GM19397 (cell line): ENCODE data around the gene KLF18.
"Not testable (repeated sequence)": the region's sequence is repeated elsewhere in the genome, so short reads cannot be mapped to it uniquely, and the experiment has no call there.

Source experiments
- ATAC-seq: cut with Tn5 transposase; IDR thresholded peaks from one replicate; pipeline ENCODE4 v1.9.1; 2021; ENCODE audit warnings: mild to moderate bottlenecking, moderate library complexity; ENCODE audit not compliant: unreplicated experiment

KLF18 gene

DNA sequence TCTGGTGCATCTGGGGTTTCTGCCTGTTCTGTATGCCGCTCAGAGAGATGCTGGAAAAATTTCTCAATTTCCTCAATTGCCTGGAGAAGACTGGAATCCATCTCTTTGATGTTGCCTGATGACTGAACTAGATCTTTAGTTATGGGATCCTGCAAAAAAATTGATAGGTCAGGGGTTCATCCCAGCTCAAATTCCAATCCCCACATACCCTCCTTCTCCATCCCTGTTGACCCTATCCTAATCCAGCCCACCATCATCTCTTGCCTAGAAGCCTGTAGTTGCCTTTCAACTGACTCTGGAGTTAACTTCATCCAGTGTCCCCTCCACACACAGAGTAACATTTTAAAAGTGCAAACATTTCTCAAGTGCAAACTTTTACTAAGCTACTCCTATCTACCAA lies at the start of gene KLF18:
Gene KLF18, minus strand, starts transcription at position 101 of the 400 bp plus-strand sequence. Its CDS starts 0 bp downstream, at position 101.
- no peak for ATAC-seq

DNA sequence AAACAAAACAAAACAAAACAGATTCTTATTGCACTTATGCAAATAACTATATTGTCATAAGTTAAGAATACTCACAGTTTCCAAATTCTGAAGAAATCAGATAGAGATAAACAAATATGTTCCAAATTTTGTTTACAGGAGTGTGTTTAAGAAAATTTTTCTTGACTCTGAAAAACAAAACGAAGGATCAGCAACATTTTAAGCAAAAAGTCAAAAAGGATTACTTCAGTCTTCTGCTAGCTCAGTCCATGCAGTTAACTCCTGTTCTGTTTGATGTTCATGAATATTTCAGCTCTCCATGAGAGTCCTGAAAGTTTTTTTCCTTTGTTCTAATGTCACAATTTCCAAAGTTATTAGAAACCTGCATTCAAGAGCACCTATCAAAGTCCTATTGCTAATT lies 33.2 kb upstream of the KLF18 start:
- ATAC-seq = no peak

DNA sequence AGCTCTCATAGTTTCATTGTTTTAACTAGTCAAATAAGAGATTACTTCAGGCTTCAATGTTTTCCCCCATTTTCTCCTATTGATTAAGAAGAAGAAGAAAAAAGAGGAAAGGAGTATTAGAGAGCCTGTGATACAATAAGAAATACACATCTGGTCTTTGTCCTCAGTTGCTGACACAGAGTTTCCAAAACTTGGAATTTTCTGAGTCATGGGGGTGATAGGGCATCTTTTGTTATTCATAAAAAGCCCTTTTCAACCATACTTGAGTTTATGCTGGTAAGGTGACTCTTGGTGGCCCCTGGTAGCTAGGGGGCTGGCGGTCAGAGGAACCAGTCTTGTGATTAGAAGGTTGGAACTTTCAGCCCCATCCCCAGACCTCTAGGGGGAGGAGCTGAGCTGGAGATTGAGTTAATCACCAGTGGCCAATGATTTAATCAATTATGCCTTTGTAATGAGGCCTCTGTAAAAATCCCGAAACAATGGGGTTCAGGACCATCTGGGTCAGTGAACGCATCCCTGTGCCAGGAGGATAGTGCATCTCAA lies 28.9 kb upstream of the KLF18 start:
- ATAC-seq = no peak

DNA sequence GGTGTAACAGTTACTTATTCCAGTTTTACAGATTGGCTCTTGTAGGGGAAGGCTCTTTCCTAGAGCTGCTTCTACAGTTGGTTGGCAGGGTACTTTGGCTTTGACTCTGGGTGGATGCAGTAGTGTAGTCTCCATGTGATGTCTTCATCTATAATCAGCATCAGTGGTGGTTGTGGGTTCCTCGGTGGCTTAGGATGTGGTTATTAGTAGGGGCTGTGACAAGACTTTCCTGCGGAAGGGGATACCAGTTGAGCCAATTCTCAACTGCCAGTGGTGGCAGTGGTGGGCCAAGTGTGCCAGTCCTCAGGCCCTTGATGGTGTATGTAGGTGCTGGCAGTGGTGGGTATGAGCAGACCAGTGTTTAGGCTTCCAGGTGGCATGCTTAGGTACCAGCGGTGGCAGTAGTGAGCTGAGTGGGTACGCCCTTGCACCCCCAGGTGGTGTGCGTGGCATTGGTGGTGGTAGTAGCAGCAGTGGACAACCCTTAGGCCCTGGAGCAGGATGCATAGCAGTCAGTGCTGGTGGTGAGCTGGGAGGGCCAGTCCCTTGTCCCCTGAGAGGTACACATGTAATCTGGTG lies 27.2 kb upstream of the KLF18 start:
- ATAC-seq = no peak

DNA sequence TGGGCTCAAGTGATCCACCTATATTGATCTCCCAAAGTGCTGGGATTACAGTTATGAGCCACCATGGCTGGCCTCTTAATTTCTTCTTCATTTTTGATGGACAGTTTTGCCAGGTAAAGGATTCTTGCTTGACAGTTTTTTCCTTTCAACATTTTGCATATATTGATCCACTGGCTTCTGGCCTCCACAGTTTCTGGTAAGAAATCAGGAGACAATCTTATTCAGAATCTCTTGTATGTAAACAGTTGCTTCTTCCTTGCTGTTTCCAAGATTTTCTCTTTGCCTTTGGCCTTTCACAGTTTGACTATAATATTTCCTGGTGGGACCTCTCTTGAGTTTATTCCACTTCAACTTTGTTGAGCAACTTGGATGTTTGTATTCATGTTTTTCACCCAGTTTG lies 20.1 kb upstream of the KLF18 start:
- no peak for ATAC-seq

DNA sequence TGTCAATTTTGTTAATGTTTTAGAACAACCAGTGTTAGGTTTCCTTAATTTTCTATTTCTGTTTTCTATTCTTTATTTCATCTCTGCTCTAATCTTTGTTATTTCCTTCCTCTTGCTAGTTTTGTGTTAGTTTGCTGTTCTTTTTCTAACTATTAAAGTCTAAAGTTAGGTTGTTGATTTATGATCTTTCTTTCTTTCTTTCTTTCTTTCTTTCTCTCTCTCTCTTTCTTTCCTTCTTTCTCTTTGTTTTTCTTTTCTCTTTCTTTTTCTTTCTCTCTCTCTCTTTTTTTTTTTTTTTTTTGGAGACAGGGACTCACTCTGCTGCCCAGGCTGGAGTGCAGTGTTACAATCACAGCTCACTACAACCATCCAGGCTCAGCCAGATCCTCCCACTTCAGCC lies 17.4 kb upstream of the KLF18 start:
- ATAC-seq = no peak

DNA sequence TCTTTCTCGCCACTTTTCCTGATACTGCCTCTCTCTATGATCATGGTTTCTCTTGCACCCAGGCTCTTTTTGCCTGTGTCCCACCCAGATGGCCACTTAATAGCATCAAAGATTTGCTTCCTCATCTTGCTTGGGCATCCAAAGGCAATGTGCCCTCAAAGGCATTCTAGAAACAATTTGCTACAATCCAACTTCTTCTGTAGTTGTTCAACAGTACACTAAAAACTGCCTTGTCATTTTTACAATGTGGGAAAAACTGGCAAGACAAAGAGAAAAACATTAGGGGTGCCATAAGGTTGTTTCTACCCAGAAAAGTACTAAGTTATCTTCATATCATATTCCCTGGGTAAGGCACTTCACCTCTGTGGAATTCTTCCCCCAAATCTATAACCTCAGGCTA lies 16.5 kb upstream of the KLF18 start:
- no peak for ATAC-seq

DNA sequence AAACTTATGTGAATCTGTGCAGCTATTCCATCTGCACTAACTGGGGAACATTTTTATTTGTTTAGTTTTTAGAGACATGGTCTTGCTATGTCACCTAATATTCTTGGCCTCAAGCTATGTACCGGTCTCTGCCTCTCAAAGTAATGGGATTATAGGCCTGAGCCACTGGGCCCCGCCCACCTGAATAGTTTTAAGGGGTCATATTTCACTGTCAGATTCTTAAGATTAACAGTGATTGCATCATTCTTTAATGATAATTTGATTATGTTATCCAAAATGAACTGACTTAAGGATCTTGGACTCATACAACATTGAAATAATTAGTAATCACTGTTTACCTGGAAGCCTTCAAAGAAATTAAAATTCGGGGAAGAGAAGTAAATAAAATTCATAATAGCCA lies 12.6 kb upstream of the KLF18 start:
- no peak for ATAC-seq

DNA sequence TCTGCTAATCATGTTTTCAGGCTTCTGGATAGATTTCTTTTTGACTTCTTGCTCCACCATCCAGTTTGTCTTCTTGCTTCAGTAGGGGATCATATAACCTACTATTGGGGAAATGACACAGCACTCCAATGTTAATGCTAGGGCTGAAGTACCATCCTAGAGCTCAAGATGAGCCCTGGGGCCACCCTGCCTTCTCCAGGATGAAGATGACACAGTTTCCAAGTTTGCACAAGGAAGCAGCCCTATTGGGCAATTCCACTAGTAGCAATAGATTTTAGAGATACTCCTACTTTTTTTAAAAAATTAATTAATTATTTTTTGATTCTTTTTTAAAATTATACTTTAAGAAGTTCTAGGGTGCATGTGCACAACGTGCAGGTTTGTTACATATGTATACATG lies 11.3 kb upstream of the KLF18 start:
- ATAC-seq = no peak

DNA sequence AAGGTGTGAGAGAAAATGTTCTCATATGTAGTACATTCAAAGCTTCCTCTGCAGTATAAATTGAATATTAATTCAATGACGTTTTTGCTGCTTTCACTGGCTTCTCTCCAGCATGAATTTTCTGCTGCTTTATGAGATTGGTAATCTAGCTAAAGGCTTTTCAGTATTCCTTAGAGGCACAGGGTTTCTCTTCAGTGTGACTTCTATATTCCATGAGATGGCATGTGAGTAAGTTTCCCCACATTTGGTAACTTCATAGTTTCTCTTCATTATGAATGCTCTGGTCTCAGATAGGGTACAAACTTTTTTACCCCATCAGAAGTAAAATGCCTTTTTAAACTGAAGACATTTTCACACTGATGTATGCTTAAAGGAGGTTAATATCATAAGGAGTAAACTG lies 10.4 kb upstream of the KLF18 start:
- ATAC-seq = no peak

DNA sequence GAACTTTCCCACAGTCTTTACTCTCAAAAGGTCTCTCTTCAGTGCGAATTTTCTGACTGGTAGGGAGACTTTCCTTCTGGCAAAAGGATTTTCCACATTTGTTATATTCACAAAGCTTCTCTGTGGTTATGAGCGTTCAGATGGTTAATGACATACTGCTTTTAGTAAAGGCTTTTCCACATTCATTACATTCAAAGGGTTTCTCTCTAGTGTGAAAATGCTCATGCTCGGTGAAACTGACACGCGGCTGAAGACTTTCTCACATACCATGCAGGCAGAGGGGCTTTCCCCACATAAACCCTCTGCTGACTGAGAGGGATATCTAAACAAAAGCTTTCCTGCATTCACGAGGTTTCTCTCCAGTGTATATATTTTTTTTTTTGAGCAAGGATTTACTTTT lies 9.9 kb upstream of the KLF18 start:
- no peak for ATAC-seq

DNA sequence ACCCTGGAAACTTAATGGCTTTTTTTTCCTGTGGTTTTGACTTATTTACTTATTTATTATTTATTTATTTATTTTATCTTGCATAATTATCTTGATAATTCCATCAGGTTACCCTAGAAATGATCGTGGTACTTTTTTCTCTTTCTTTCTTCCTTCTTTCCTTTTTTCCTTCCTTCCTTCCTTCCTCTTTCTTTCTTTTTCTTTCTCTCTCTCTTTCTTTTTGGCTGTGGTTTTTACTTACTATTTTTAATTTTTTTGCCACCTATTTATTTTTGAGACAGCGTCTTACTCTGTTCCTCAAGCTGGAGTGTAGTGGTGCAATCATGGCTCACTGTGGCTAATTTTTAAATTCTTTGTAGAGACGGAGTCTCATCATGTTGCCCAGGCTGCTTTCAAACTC lies 6.2 kb upstream of the KLF18 start:
- no peak for ATAC-seq

DNA sequence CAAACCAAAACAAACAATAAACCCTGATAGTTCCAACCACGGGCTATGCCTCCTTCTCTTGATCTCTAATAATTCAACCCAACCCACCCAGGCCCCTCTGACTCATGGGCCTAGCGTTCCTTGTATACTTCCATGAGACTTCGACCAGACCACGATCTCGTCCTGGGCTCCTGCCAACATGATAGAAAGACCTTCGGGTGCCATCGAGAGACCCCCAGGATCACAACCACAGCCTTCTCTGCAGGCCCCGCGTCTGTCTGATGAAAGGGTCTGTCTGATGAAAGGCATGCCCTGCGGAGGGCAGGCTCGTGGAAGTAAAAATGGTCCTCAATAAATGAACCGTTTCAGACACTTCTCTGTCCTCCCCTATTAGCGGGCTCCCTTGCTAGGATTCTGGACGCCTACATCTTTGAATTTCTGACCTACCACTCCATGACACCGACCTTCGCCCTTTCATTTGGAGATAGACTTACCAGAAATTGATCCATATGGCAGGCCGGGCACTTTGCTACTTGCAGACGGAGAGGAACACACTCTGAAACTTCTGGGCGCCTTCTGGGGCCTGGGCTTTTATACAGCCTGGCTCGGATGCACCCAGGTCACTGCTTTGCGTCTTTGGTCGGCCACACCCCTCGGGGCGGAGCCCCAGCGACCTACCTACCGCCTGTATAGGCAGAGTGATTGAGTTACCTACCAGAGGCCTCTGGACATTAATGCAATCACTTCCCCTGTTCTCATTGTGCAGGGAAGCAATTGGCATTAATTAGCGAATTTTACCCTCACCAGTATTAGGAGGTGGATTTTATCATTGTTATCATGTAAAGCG lies 5.3 kb upstream of the KLF18 start:
- ATAC-seq = no peak

DNA sequence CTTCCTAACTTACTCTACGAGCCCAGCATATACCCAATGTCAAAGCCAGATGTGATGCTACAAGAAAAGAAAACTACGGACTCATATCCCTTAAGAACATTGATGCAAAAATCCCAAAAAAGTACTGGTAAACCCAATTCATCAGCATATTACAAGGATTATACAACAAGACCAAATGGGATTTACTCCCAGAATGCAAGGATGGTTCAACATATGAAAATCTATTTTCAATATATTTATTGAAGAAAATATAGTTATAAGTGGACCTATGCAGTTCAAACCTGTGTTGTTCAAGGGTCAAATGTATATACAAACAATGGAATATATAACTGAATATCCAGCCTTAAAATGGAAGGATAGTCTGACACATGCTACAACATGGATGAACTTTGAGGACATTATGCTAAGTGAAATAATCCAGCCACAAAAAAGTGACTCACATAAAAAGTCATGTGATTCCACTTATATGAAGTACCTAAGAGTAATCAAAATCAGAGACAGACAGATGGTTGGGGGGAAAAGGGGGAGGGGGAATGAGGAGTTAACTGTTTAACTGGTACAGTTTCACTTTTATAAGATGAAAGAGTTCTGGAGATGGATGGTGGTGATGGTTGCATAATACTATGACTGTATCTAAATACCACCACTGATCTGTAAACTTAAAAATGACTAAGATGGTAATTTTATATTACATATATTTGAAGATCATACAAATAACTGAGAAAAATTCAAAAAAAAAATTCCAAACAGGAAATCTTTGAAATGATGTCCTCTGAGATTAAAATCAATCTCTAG lies 3.7 kb upstream of the KLF18 start:
- ATAC-seq = no peak

DNA sequence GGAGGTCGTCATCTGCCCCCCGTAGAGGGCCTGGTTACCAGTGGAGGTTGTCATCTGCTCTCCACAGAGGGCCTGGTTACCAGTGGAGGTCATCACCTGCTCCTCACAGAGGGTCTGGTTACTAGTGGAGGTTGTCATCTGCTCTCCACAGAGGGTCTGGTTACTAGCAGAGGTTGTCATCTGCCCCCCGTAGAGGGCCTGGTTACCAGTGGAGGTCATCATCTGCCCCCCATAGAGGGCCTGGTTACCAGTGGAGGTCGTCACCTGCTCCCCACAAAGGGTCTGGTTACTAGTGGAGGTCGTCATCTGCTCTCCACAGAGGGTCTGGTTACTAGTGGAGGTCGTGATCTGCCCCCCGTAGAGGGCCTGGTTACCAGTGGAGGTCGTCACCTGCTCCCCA lies 1.9 kb downstream of the KLF18 start:
- not testable (repeated sequence) for ATAC-seq

DNA sequence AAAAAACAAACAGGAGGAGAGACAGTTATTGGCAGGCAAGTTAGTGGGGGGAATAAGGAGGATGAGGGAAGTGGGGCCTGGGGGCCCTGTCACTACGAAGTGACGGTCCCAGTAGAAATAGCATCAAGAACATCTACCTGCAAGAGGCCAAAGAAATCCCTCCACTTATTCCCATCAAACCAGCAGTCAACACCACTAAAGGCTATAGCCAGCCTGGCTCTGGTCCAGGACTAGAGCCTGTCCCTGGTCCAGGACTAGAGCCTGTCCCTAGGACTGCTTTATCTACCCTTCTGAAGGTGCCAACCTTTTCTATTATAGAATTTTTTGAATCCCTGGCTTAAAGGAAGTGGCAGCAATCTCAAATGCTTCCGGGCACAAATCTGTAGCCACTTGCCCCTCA lies 3.2 kb downstream of the KLF18 start:
- ATAC-seq = no peak

DNA sequence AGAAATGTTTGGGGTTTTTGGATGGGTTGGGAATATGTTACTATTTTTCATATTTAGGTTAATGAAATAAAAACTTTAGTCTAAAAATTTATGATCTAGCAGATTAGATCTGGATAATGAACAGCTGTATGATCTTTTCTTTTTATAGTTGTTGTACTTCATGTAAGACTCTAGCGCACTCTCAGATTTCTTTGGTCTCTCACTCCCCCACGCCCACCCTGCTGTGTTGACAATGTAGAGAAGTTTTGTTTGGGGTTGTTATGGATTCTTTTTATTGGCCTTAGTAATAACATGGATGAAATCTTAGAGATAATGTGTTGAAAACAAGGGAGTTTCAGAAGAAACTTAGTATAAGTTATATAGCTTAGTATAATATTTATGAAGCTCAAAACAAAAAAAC lies 5.5 kb downstream of the KLF18 start:
- ATAC-seq = no peak

DNA sequence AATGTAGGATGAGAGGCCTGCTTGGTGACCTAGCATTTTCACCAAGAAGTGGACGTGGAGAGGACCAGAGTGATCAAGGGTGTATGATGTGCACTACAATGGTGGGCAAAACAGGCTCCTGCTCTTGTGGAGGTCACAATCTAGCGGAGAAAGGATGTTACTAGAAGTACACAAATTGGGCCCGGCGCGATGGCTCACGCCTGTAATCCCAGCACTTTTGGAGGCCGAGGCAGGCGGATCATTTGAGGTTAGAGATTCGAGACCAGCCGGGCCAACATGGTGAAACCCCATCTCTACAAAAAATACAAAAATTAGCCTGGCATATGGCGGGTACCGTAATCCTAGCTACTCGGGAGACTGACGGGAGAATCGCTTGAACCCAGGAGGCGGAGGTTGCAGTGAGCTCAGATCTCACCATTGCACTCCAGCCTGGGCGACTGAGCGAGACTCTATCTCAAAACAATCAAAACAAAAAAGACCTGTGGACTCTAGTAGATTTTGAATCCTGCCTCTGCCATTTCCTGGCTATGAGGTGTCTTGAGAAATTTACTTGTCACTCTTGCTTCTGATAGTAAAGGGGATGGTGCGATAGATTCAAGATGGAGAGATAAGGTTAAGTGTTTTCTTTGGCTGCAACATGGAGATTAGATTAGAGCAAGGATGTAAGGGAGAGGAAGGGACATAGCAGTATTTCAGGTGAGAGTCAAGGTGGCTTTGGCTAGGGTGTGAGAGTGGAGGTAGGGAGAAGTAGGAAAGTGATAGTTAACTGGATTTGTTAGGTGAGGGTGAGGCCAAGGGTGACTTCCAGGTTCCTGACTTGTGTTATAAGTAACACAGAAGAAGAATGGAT lies 7.1 kb downstream of the KLF18 start:
- no peak for ATAC-seq

DNA sequence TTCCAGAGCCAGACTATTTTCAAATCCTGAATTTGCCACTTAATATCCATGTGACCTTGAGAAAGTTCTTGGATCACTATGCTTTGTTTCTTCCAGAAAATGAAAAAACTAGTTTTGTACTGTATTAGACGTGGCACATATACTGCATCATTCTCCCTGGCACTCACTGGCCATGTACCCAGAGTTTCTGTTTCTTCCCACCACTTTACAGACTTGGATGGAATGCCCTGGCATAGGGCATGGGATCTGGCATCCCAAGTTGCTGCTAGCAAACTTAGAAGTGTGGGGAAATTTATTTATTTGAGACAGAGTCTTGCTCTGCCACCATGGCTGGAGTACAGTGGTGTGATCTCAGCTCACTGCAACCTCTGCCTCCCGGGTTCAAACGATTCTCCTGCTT lies 10.0 kb downstream of the KLF18 start:
- ATAC-seq = no peak

DNA sequence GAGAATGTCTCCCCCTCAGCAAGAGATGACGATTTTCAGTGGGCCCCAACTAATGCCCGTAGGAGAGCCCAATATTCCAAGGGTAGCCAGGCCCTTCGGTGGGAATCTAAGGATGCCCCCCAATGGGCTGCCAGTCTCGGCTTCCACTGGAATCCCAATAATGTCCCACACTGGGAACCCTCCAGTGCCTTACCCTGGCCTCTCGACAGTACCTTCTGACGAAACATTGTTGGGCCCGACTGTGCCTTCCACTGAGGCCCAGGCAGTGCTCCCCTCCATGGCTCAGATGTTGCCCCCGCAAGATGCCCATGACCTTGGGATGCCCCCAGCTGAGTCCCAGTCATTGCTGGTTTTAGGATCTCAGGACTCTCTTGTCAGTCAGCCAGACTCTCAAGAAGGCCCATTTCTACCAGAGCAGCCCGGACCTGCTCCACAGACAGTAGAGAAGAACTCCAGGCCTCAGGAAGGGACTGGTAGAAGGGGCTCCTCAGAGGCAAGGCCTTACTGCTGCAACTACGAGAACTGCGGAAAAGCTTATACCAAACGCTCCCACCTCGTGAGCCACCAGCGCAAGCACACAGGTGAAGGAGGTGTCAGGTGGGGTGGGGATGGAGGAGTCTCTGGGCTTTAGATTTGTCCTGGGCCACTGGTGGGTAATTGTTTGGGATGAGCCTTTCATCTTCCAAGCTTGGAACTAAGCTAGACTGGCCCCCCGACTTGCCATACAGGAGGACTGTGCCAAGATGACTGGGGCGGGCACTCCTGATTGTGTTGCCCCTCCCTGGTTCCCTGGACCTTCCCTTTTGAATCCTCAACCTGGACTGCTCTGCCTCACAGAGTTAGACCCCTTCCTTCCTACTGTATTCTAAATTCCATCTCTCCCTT lies 11.6 kb downstream of the KLF18 start:
- no peak for ATAC-seq
